Erythroblast (primary cell): ENCODE results near the gene KDM1B.

Experiments
- GATA1 ChIP-seq: IDR thresholded peaks from 2 replicates; pipeline ENCODE4 v1.6.1; 2011; ENCODE audit warnings: low read depth, mild to moderate bottlenecking, control low read depth, low read length, moderate library complexity
- POLR2A ChIP-seq: IDR thresholded peaks from 2 replicates; pipeline ENCODE4 v1.6.1; 2011; ENCODE audit warnings: mild to moderate bottlenecking, low read length

- TF ChIP-seq POLR2A: no peak
- TF ChIP-seq GATA1: no peak
These were observed 91.0 kb downstream of the KDM1B start for GRCh38 chr6:18246205-18246604.
